ENCODE measurements around the gene ITGB3BP.
"Not testable (repeated sequence)": the region's sequence is repeated elsewhere in the genome, so short reads cannot be mapped to it uniquely, and the experiment has no call there.

The ITGB3BP gene

DNA sequence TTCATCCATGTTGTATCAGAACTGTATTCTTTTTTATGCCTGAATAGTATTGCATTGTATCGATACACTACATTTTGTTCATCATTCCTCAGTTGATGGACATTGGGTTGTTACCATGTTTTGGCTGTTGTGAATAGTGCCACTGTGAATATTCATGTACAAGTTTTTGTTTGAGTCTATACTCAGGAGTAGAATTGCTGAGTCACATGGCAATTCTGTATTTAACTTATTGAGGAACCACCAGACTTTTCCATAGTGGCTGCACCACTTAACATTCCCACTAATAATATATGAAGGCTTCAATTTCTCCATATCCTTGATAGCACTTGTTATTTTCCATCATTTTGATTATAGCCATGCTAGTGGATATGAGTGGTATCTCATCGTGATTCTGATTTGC is 99.4 kb downstream of the ITGB3BP start:
- Histone ChIP-seq H2BK5ac (ENCODE audit: low read depth, low read length, poor library complexity, severe bottlenecking) (no peak overlapping the region), H2AFZ (ENCODE audit: low read depth, low read length) (no peak overlapping the region), H3K36me3 (ENCODE audit: control insufficient read depth in 1 of 2, insufficient read depth in 2 of 2, low read depth in 1 of 2, low read length in 2 of 2) (peaks cover 0 to 3% of the 10 kb centered on the region in 2 experiments), H3K4me3 (ENCODE audit: insufficient read depth in 1 of 2, low read depth in 1 of 2, low read length in 2 of 2) (no peak overlapping the region), H4K91ac (ENCODE audit: low read length) (no peak overlapping the region), H3K4ac (ENCODE audit: low read depth in 1 of 2, low read length in 2 of 2) (no peak overlapping the region), H4K8ac (ENCODE audit: low read length) (no peak overlapping the region), H3K4me1 (ENCODE audit: control insufficient read depth, insufficient read depth, low read depth, low read length) (no peaks in the 10 kb centered on the region), H3K14ac (ENCODE audit: low read length in 2 of 2) (no peak overlapping the region), H2BK12ac (ENCODE audit: low read length in 2 of 2) (no peak overlapping the region), H2BK15ac (ENCODE audit: low read depth, poor library complexity, severe bottlenecking) (no peak overlapping the region), H3K79me1 (replicated peaks; ENCODE audit: low read length, poor library complexity, severe bottlenecking) (no peaks in the 10 kb centered on the region), H3K9me3 (ENCODE audit: control insufficient read depth, low read length) (no peaks in the 10 kb centered on the region), H3K9ac (ENCODE audit: low read length) (no peak overlapping the region), H3K18ac (ENCODE audit: low read depth in 1 of 2, low read length in 2 of 2) (no peak overlapping the region), H3K27me3 (ENCODE audit: control insufficient read depth in 1 of 2, insufficient read depth in 1 of 2, low read length in 2 of 2) (no peaks in the 10 kb centered on the region), H3K23ac (ENCODE audit: low read length in 2 of 2) (no peak overlapping the region), H2BK120ac (ENCODE audit: low read depth, low read length) (no peak overlapping the region), H3K4me2 (ENCODE audit: low read length, poor library complexity, severe bottlenecking) (no peak overlapping the region), H3K27ac (ENCODE audit: low read length, poor library complexity, severe bottlenecking) (no peak overlapping the region), H2AK5ac (ENCODE audit: low read length, severe bottlenecking) (no peak overlapping the region)
- WGBS: no CpG with 5 or more reads among the region's 2 CpGs
- DNase-seq: no peak

DNA sequence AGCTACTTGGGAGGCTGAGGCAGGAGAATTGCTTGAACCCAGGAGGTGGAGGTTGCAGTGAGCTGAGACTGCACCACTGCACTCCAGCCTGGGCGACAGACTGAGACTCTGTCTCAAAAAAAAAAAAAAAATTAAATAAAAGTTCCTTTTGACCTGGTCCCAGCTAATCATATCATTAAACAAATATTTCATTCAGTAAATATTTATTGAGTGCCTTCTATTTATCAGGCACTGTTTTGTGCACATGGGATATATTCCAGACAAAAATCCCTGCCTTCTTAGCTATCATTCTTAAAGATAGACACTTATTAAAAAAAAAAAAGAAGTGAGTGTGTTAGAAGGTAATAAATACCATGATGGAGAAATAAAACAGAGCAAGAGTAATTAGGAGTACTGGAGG is 102.3 kb downstream of the ITGB3BP start:
- H4K8ac ChIP-seq (ENCODE audit: low read length); H3K18ac ChIP-seq (ENCODE audit: low read depth in 1 of 2, low read length in 2 of 2); H3K9ac ChIP-seq (ENCODE audit: low read length); H3K4me3 ChIP-seq (ENCODE audit: insufficient read depth in 1 of 2, low read depth in 1 of 2, low read length in 2 of 2); H3K4me2 ChIP-seq (ENCODE audit: low read length, poor library complexity, severe bottlenecking); H3K27ac ChIP-seq (ENCODE audit: low read length, poor library complexity, severe bottlenecking); H4K91ac ChIP-seq (ENCODE audit: low read length); H2BK120ac ChIP-seq (ENCODE audit: low read depth, low read length); H3K79me1 ChIP-seq (replicated peaks; ENCODE audit: low read length, poor library complexity, severe bottlenecking); H3K4ac ChIP-seq (ENCODE audit: low read depth in 1 of 2, low read length in 2 of 2); DNase-seq; H3K9me3 ChIP-seq (ENCODE audit: control insufficient read depth, low read length); H3K27me3 ChIP-seq (ENCODE audit: control insufficient read depth in 1 of 2, insufficient read depth in 1 of 2, low read length in 2 of 2); H2AK5ac ChIP-seq (ENCODE audit: low read length, severe bottlenecking); H3K36me3 ChIP-seq (ENCODE audit: control insufficient read depth in 1 of 2, insufficient read depth in 2 of 2, low read depth in 1 of 2, low read length in 2 of 2); H2AFZ ChIP-seq (ENCODE audit: low read depth, low read length); H2BK12ac ChIP-seq (ENCODE audit: low read length in 2 of 2); H3K4me1 ChIP-seq (ENCODE audit: control insufficient read depth, insufficient read depth, low read depth, low read length); H2BK5ac ChIP-seq (ENCODE audit: low read depth, low read length, poor library complexity, severe bottlenecking); H2BK15ac ChIP-seq (ENCODE audit: low read depth, poor library complexity, severe bottlenecking); H3K23ac ChIP-seq (ENCODE audit: low read length in 2 of 2); H3K14ac ChIP-seq (ENCODE audit: low read length in 2 of 2): not testable (repeated sequence)
- no CpG with 5 or more reads among the region's 1 CpG for WGBS

DNA sequence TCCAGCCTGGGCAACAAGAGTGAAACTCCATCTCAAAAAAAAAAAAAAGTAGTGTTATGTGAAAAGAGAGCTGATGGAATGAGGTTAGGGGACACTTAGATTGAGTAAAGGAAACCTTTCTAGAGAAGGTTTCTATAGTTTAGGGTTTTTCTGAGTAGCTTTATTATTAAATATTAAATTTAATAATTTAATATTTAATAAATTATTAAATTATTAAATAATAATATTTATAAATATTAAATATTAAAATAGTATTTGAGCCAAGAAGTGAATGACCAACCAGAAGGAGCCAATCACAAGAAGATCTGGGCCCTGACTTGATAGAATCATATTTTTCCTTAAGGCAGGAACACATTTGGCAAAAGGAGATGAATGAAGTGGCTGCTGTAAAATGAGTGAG is 104.9 kb downstream of the ITGB3BP start:
- Histone ChIP-seq H3K4me3 (ENCODE audit: insufficient read depth in 1 of 2, low read depth in 1 of 2, low read length in 2 of 2) (no peak overlapping the region), H3K4me1 (ENCODE audit: control insufficient read depth, insufficient read depth, low read depth, low read length) (no peaks in the 10 kb centered on the region), H3K36me3 (ENCODE audit: control insufficient read depth in 1 of 2, insufficient read depth in 2 of 2, low read depth in 1 of 2, low read length in 2 of 2) (peaks cover 0 to 3% of the 10 kb centered on the region in 2 experiments), H3K9ac (ENCODE audit: low read length) (no peak overlapping the region), H4K91ac (ENCODE audit: low read length) (no peak overlapping the region), H3K14ac (ENCODE audit: low read length in 2 of 2) (no peak overlapping the region), H2BK12ac (ENCODE audit: low read length in 2 of 2) (no peak overlapping the region), H2BK15ac (ENCODE audit: low read depth, poor library complexity, severe bottlenecking) (no peak overlapping the region), H2BK5ac (ENCODE audit: low read depth, low read length, poor library complexity, severe bottlenecking) (no peak overlapping the region), H3K9me3 (ENCODE audit: control insufficient read depth, low read length) (no peaks in the 10 kb centered on the region), H2AFZ (ENCODE audit: low read depth, low read length) (no peak overlapping the region), H3K18ac (ENCODE audit: low read depth in 1 of 2, low read length in 2 of 2) (no peak overlapping the region), H2BK120ac (ENCODE audit: low read depth, low read length) (no peak overlapping the region), H3K27ac (ENCODE audit: low read length, poor library complexity, severe bottlenecking) (no peak overlapping the region), H3K79me1 (replicated peaks; ENCODE audit: low read length, poor library complexity, severe bottlenecking) (no peaks in the 10 kb centered on the region), H3K4me2 (ENCODE audit: low read length, poor library complexity, severe bottlenecking) (no peak overlapping the region), H3K23ac (ENCODE audit: low read length in 2 of 2) (no peak overlapping the region), H4K8ac (ENCODE audit: low read length) (no peak overlapping the region), H3K27me3 (ENCODE audit: control insufficient read depth in 1 of 2, insufficient read depth in 1 of 2, low read length in 2 of 2) (no peaks in the 10 kb centered on the region), H3K4ac (ENCODE audit: low read depth in 1 of 2, low read length in 2 of 2) (no peak overlapping the region), H2AK5ac (ENCODE audit: low read length, severe bottlenecking) (no peak overlapping the region)
- no peak for DNase-seq

DNA sequence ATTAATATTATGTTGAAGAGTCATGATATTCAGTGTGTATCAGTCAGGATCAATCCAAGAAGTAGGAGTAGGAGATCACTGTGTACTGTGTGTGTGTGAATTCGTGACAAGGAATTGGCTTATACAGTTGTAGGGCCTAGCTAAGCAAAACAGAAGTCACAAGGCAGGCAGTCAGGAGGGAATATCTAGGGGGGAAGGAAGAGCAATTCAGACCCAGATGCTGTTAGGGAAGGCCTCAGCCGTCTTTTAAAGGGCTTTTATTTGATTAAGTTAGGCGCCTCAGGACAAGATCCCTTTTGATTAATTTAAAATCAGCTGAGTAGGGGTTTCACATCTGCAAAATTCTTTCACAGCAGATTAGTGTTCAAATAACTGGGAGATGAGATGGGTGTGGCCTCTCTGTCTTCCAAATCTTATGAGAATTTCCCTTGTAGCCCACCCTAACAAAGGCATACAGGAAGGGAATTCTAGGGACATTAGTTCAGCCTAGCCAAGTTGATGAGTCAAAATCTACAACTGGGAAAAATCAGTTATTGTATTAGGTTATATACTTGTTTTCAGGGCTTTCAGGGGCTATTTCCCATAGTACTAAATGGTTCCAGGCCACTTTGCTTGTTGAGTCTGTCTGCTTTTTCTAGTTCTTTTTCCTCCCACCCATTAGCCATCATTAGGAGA is 108.2 kb downstream of the ITGB3BP start:
- no peaks in the 10 kb centered on the region for H3K4me1 ChIP-seq (ENCODE audit: control insufficient read depth, insufficient read depth, low read depth, low read length)
- no peak overlapping the region for H3K9ac ChIP-seq (ENCODE audit: low read length)
- no peak overlapping the region for H3K4ac ChIP-seq (ENCODE audit: low read depth in 1 of 2, low read length in 2 of 2)
- H3K9me3 ChIP-seq (ENCODE audit: control insufficient read depth, low read length): no peaks in the 10 kb centered on the region
- no peak overlapping the region for H2AFZ ChIP-seq (ENCODE audit: low read depth, low read length)
- no peak for DNase-seq
- 90% methylated on average over 3 of the region's 3 CpGs for WGBS
- no peak overlapping the region for H2AK5ac ChIP-seq (ENCODE audit: low read length, severe bottlenecking)
- H2BK120ac ChIP-seq (ENCODE audit: low read depth, low read length): no peak overlapping the region
- H4K8ac ChIP-seq (ENCODE audit: low read length): no peak overlapping the region
- H3K14ac ChIP-seq (ENCODE audit: low read length in 2 of 2): no peak overlapping the region
- H3K4me3 ChIP-seq (ENCODE audit: insufficient read depth in 1 of 2, low read depth in 1 of 2, low read length in 2 of 2): no peak overlapping the region
- no peak overlapping the region for H3K4me2 ChIP-seq (ENCODE audit: low read length, poor library complexity, severe bottlenecking)
- no peaks in the 10 kb centered on the region for H3K27me3 ChIP-seq (ENCODE audit: control insufficient read depth in 1 of 2, insufficient read depth in 1 of 2, low read length in 2 of 2)
- no peak overlapping the region for H4K91ac ChIP-seq (ENCODE audit: low read length)
- H3K27ac ChIP-seq (ENCODE audit: low read length, poor library complexity, severe bottlenecking): no peak overlapping the region
- no peak overlapping the region for H3K18ac ChIP-seq (ENCODE audit: low read depth in 1 of 2, low read length in 2 of 2)
- H2BK5ac ChIP-seq (ENCODE audit: low read depth, low read length, poor library complexity, severe bottlenecking): no peak overlapping the region
- no peak overlapping the region for H2BK15ac ChIP-seq (ENCODE audit: low read depth, poor library complexity, severe bottlenecking)
- no peaks in the 10 kb centered on the region for H3K79me1 ChIP-seq (replicated peaks; ENCODE audit: low read length, poor library complexity, severe bottlenecking)
- H3K36me3 ChIP-seq (ENCODE audit: control insufficient read depth in 1 of 2, insufficient read depth in 2 of 2, low read depth in 1 of 2, low read length in 2 of 2): peaks cover 0 to under 1% of the 10 kb centered on the region in 2 experiments
- H2BK12ac ChIP-seq (ENCODE audit: low read length in 2 of 2): no peak overlapping the region
- H3K23ac ChIP-seq (ENCODE audit: low read length in 2 of 2): no peak overlapping the region

Measured in mesenchymal stem cell (in vitro differentiated cells and primary cell).